Measurements from ENCODE around the gene RTEL1.
A peak's percentile ranks its signal among the peaks of the same experiment; 100 is the strongest.
"Not testable (repeated sequence)": the region's sequence is repeated elsewhere in the genome, so short reads cannot be mapped to it uniquely, and the experiment has no call there.

- TF ChIP-seq CTCF (IDR thresholded peaks at IDR 0.05) = peak in 3 of 7 experiments; percentile 13 to 27 (median 18)
- not testable (repeated sequence) for TF ChIP-seq POLR2AphosphoS5 (IDR thresholded peaks at IDR 0.05)
These were observed 44.1 kb upstream of the RTEL1 start for GRCh38 chr20:63613863-63614594.
